ENCODE data around the gene TSPAN9. TPM values are rescaled to one million over a fixed set of nuclear protein-coding genes. Genes with fewer than 3 reads are reported as not detected.

Gene TSPAN9
- polyA plus RNA-seq, 1 of the 3 experiments (the other 2 are of a cell fraction) = 34.9 TPM

DNA sequence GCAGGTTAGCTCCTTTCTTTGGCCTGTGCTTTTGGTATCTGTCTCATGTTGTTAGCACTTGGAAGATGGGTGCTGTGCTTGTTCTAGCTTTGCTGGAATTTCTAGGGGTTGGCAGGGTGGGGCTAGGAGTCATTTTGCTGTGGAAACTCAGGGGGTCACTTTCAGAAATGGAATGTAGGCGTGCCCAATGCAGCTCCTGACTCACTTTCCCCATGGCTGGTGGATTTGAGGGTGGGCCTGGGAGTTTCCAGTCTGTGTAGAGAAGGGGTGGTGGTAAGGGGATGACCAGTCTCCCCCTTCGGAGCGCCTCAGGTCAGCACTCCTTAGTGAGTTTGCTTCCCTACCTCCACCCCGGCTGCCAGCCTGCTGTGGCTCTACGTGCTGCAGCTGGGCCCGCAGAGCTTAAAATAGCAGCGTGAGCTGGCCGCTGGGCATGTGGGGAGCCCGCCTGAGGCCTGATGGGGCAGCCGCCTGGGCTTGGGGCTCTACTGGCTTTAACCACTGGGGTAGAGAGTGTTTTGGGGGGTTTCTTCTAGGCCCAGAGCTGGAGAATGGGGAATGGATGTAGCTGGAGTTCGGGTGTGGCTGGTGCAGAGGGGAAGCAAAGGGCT, 108.2 kb downstream of the TSPAN9 start:
- Histone ChIP-seq H3K4me2 (peak overlapping the region; percentile 11; the same call in 1 of the 2 replicates), H3K9me2 (no peaks in the 10 kb centered on the region), H3K9ac (no peak overlapping the region), H4K20me1 (ENCODE audit: insufficient read depth) (peaks cover 20% of the 10 kb centered on the region; the same call in 1 of the 2 replicates), H3K4me3 (ENCODE audit: low read depth in 2 of 2, low read length in 1 of 2) (no peak overlapping the region), H3K9me3 (no peaks in the 10 kb centered on the region), H3K27ac (ENCODE audit: low read depth in 2 of 2, low read length in 1 of 2) (no peak overlapping the region), H3K36me3 (replicated peaks in 1 of 2; ENCODE audit: control insufficient read depth in 1 of 2, insufficient read depth in 2 of 2, low read length in 1 of 2) (no peaks in the 10 kb centered on the region), H3F3A (replicated peaks; ENCODE audit: insufficient read depth) (no peaks in the 10 kb centered on the region), H3K27me3 (ENCODE audit: insufficient read depth) (no peaks in the 10 kb centered on the region), H3K79me2 (ENCODE audit: insufficient read depth) (0 out of 2 replicates have a peak, but pooled peaks cover 4% of the 10 kb centered on the region), H2AFZ (ENCODE audit: low read depth) (no peak overlapping the region), H3K4me1 (ENCODE audit: control insufficient read depth in 1 of 2, insufficient read depth in 2 of 2, low read depth in 1 of 2, low read length in 1 of 2) (peaks cover 15 to 22% of the 10 kb centered on the region in 2 experiments; a peak in 3 of 4 replicates)
- TF ChIP-seq RCOR1 (IDR thresholded peaks at IDR 0.05; ENCODE audit: low read length) (no peak), POLR2AphosphoS5 (IDR thresholded peaks at IDR 0.05; ENCODE audit: low read depth, low read length) (no peak), RFX5 (IDR thresholded peaks at IDR 0.05; ENCODE audit: low read length) (no peak), TEAD4 (IDR thresholded peaks at IDR 0.05; ENCODE audit: borderline replicate concordance, insufficient read depth) (no peak)
- POLR2A ChIA-PET = no interaction called here
- 90% methylated on average over 11 of the region's 11 CpGs for WGBS (ENCODE audit: low lambda C conversion rate)
- CTCF ChIA-PET = interaction anchor here (0.8 to 2.6 kb wide), 9 partner anchors 10 to 112 kb away, joined by 3 to 13 read pairs (median 4); no protein-coding TSS in a partner anchor
- DNase-seq = no peak

DNA sequence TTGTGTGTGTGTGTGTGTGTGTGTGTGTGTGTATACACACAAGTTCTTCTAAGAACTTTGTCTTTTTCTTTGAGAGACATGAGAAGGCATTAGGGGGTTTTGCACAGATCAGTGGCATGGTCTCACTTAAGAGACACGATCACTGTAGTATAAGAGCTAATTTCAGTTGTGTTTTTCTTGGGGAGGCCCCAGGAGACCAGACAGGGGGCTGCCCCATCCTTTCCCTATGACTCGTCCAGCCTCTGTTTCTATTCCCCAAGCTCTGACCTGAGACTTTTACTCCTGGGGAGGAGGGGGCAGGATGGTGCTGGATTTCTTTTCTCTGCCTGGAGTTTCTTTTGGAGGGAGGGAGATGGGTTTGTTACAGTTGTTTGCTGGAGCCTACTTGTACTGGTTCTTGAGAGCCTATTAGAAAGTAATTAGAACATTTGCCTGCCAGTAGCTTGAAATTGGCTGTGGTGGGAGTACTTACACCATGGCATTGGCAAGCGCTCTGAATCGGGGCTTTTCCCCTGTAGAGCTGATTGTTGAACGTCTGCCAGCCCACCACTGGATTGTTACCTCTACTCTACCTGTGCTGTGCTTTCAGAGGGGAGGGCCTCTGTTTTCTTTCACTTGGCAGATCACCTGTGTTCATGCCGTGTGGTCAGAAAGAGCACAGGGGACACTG, 109.5 kb downstream of the TSPAN9 start:
- Histone ChIP-seq H3K4me3 (ENCODE audit: low read depth in 2 of 2, low read length in 1 of 2) (no peak overlapping the region), H3K27ac (ENCODE audit: low read depth in 2 of 2, low read length in 1 of 2) (no peak overlapping the region), H3F3A (replicated peaks; ENCODE audit: insufficient read depth) (no peaks in the 10 kb centered on the region), H3K79me2 (ENCODE audit: insufficient read depth) (0 out of 2 replicates have a peak, but pooled peaks cover 4% of the 10 kb centered on the region), H3K27me3 (ENCODE audit: insufficient read depth) (no peaks in the 10 kb centered on the region), H2AFZ (ENCODE audit: low read depth) (no peak overlapping the region), H3K9me3 (no peaks in the 10 kb centered on the region), H3K9me2 (no peaks in the 10 kb centered on the region), H3K4me2 (0 out of 2 replicates have a peak overlapping the region, but pooled peaks have one; percentile 37), H4K20me1 (ENCODE audit: insufficient read depth) (peaks cover 28% of the 10 kb centered on the region; the same call in 1 of the 2 replicates), H3K36me3 (replicated peaks in 1 of 2; ENCODE audit: control insufficient read depth in 1 of 2, insufficient read depth in 2 of 2, low read length in 1 of 2) (no peaks in the 10 kb centered on the region), H3K9ac (no peak overlapping the region), H3K4me1 (ENCODE audit: control insufficient read depth in 1 of 2, insufficient read depth in 2 of 2, low read depth in 1 of 2, low read length in 1 of 2) (peaks cover 15 to 21% of the 10 kb centered on the region in 2 experiments; a peak in 3 of 4 replicates)
- WGBS (ENCODE audit: low lambda C conversion rate) = 81% methylated on average over 6 of the region's 6 CpGs
- POLR2A ChIA-PET = interaction anchor here (0.6 kb wide), 1 partner anchor 17 kb away, joined by 3 read pairs; no protein-coding TSS in a partner anchor
- no peak for TF ChIP-seq TCF12 (IDR thresholded peaks at IDR 0.05)
- DNase-seq = no peak
- CTCF ChIA-PET = interaction anchor here (0.9 to 2.6 kb wide), 7 partner anchors 9 to 89 kb away, joined by 3 to 13 read pairs (median 3); no protein-coding TSS in a partner anchor

DNA sequence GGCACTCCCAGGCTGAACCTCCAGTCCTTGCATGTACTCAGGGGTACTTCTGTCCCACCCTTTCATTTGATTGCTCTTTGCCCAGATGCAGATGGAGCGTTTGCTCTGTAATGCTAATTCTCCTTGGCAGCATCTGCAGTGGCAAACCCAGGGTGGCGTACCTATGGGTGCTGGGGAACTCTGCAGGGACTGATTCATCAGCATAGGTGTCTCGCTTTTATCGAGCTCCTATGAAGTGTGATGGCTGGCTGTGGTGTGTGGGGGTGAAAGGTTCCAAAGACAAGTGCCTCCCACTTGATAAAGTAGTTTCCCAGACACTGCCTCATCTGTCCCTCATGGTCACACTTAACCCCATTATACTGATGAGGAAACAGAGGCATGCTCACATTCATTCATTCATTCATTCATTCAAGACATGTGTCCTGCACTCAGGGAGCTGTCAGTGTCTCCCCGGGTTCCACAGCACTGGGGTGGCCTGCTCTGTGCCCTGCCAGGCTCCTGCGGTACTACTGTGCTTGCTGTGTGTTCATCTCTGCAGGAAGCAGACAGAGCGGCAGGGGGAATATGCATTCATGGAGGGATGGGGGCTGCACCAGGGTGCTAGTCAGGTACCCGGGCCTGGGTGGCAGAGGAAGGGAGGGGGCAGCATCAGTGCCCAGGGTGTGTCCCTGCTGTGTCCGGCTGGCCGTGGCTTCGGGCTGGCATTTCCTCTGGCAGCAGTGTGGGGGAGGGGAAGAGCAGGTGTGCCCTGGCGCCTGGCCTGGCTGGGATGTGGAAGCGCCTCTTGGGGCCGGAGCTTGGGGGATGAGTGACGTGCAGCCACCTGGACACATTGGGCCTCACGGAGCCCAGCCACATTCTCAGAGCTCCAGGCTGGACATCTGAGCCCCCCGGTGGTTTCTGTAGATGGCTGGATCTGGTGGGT, 110.9 kb downstream of the TSPAN9 start:
- H3K9me3 ChIP-seq = no peaks in the 10 kb centered on the region
- H3F3A ChIP-seq (replicated peaks; ENCODE audit: insufficient read depth) = no peaks in the 10 kb centered on the region
- no peak for DNase-seq
- H3K27ac ChIP-seq (ENCODE audit: low read depth in 2 of 2, low read length in 1 of 2) = no peak overlapping the region
- H3K4me1 ChIP-seq (ENCODE audit: control insufficient read depth in 1 of 2, insufficient read depth in 2 of 2, low read depth in 1 of 2, low read length in 1 of 2) = peaks cover 15 to 21% of the 10 kb centered on the region in 2 experiments; a peak in 3 of 4 replicates
- H3K9me2 ChIP-seq = no peaks in the 10 kb centered on the region
- H3K79me2 ChIP-seq (ENCODE audit: insufficient read depth) = 0 out of 2 replicates have a peak, but pooled peaks cover 4% of the 10 kb centered on the region
- POLR2A ChIA-PET = no interaction called here
- H3K9ac ChIP-seq = no peak overlapping the region
- no peak overlapping the region for H3K4me2 ChIP-seq
- H3K36me3 ChIP-seq (replicated peaks in 1 of 2; ENCODE audit: control insufficient read depth in 1 of 2, insufficient read depth in 2 of 2, low read length in 1 of 2) = no peaks in the 10 kb centered on the region
- H3K4me3 ChIP-seq (ENCODE audit: low read depth in 2 of 2, low read length in 1 of 2) = no peak overlapping the region
- peaks cover 40% of the 10 kb centered on the region; the same call in 1 of the 2 replicates for H4K20me1 ChIP-seq (ENCODE audit: insufficient read depth)
- CTCF ChIA-PET = interaction anchor here (0.9 to 3.6 kb wide), 4 partner anchors 15 to 87 kb away, joined by 3 to 19 read pairs (median 10); no protein-coding TSS in a partner anchor
- H3K27me3 ChIP-seq (ENCODE audit: insufficient read depth) = no peaks in the 10 kb centered on the region
- WGBS (ENCODE audit: low lambda C conversion rate) = 85% methylated on average over 15 of the region's 17 CpGs
- H2AFZ ChIP-seq (ENCODE audit: low read depth) = no peak overlapping the region
- TF ChIP-seq MEF2A (IDR thresholded peaks at IDR 0.05; ENCODE audit: borderline replicate concordance, low read depth) (no peak), GABPA (IDR thresholded peaks at IDR 0.05; ENCODE audit: low read depth) (no peak), RCOR1 (IDR thresholded peaks at IDR 0.05; ENCODE audit: low read length) (no peak), NRF1 (IDR thresholded peaks at IDR 0.05; ENCODE audit: low read depth, low read length) (no peak), NFIC (IDR thresholded peaks at IDR 0.05; ENCODE audit: borderline replicate concordance) (no peak), SMC3 (IDR thresholded peaks at IDR 0.05; ENCODE audit: low read depth, low read length) (no peak)
- TF ChIP-seq, protein P1, sequence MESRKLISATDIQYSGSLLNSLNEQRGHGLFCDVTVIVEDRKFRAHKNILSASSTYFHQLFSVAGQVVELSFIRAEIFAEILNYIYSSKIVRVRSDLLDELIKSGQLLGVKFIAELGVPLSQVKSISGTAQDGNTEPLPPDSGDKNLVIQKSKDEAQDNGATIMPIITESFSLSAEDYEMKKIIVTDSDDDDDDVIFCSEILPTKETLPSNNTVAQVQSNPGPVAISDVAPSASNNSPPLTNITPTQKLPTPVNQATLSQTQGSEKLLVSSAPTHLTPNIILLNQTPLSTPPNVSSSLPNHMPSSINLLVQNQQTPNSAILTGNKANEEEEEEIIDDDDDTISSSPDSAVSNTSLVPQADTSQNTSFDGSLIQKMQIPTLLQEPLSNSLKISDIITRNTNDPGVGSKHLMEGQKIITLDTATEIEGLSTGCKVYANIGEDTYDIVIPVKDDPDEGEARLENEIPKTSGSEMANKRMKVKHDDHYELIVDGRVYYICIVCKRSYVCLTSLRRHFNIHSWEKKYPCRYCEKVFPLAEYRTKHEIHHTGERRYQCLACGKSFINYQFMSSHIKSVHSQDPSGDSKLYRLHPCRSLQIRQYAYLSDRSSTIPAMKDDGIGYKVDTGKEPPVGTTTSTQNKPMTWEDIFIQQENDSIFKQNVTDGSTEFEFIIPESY (IDR thresholded peaks at IDR 0.05; ENCODE audit: borderline replicate concordance, low read depth) = no peak
- TF ChIP-seq, protein P2, sequence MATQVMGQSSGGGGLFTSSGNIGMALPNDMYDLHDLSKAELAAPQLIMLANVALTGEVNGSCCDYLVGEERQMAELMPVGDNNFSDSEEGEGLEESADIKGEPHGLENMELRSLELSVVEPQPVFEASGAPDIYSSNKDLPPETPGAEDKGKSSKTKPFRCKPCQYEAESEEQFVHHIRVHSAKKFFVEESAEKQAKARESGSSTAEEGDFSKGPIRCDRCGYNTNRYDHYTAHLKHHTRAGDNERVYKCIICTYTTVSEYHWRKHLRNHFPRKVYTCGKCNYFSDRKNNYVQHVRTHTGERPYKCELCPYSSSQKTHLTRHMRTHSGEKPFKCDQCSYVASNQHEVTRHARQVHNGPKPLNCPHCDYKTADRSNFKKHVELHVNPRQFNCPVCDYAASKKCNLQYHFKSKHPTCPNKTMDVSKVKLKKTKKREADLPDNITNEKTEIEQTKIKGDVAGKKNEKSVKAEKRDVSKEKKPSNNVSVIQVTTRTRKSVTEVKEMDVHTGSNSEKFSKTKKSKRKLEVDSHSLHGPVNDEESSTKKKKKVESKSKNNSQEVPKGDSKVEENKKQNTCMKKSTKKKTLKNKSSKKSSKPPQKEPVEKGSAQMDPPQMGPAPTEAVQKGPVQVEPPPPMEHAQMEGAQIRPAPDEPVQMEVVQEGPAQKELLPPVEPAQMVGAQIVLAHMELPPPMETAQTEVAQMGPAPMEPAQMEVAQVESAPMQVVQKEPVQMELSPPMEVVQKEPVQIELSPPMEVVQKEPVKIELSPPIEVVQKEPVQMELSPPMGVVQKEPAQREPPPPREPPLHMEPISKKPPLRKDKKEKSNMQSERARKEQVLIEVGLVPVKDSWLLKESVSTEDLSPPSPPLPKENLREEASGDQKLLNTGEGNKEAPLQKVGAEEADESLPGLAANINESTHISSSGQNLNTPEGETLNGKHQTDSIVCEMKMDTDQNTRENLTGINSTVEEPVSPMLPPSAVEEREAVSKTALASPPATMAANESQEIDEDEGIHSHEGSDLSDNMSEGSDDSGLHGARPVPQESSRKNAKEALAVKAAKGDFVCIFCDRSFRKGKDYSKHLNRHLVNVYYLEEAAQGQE (IDR thresholded peaks at IDR 0.05; ENCODE audit: low read depth, low read length) = no peak

Data from SK-N-SH (cell line).